RKO (cell line): Measurements from ENCODE around the gene PEAK3.

ENCODE experiments used
- DNase-seq: peaks from one replicate; pipeline ENCODE4 v3.0.0-alpha.2; 2016; ENCODE audit warnings: low spot score

The PEAK3 gene

GRCh38 chr19:2270423-2271233 is 11.3 kb downstream of the PEAK3 start:
- peak; percentile 79 for DNase-seq

- DNase-seq = no peak
These were observed 11.9 kb downstream of the PEAK3 start for GRCh38 chr19:2270157-2270422.

GRCh38 chr19:2269244-2270156 is 12.5 kb downstream of the PEAK3 start:
- DNase-seq = peak; percentile 96

GRCh38 chr19:2268861-2269243 is 13.1 kb downstream of the PEAK3 start:
- DNase-seq = no peak

GRCh38 chr19:2268480-2268830 is 13.5 kb downstream of the PEAK3 start:
- no peak for DNase-seq

GRCh38 chr19:2266183-2266993 is 15.6 kb downstream of the PEAK3 start:
- peak; percentile 45 for DNase-seq

GRCh38 chr19:2261438-2262172 is 20.4 kb downstream of the PEAK3 start:
- DNase-seq = no peak

GRCh38 chr19:2260341-2260805 is 21.6 kb downstream of the PEAK3 start:
- no peak for DNase-seq

GRCh38 chr19:2259336-2259735 is 22.6 kb downstream of the PEAK3 start:
- DNase-seq = no peak

- peak; percentile 85 for DNase-seq
These were observed 25.8 kb downstream of the PEAK3 start, which contains the start of gene JSRP1 for GRCh38 chr19:2255982-2256685. Gene JSRP1 (minus strand): TSS chr19:2256417. CDS start chr19:2255314, 1,103 bp downstream.

- DNase-seq = no peak
These were observed 26.7 kb downstream of the PEAK3 start for GRCh38 chr19:2255112-2255845.

GRCh38 chr19:2254064-2254872 is 27.7 kb downstream of the PEAK3 start:
- DNase-seq = no peak

- DNase-seq = no peak
These were observed 28.6 kb downstream of the PEAK3 start for GRCh38 chr19:2253106-2254063.

- no peak for DNase-seq
These were observed 29.2 kb downstream of the PEAK3 start for GRCh38 chr19:2252797-2253105.

- DNase-seq = no peak
These were observed 29.7 kb downstream of the PEAK3 start for GRCh38 chr19:2252055-2252796.

GRCh38 chr19:2251106-2252054 is 30.6 kb downstream of the PEAK3 start:
- no peak for DNase-seq

GRCh38 chr19:2250766-2251105 is 31.2 kb downstream of the PEAK3 start:
- no peak for DNase-seq
